Esophagus squamous epithelium (tissue), 4 donors: ENCODE results near the gene GSTM4.

Experiments used
- CTCF ChIP-seq, 6 experiments: fragments of 450-650 bp in 4 of 6; fragments of 200-600 bp in 2 of 6; sonication (generic) in 2 of 6; IDR thresholded peaks; one replicate each; pipeline ENCODE4 v1.5.1; 2016 to 2019; ENCODE audit warnings: antibody characterized with exemption in 6 of 6, mild to moderate bottlenecking in 4 of 6, moderate library complexity in 4 of 6
- POLR2A ChIP-seq, 4 donors: fragments of 450-650 bp; IDR thresholded peaks; one replicate each; pipeline ENCODE4 v1.6.1; 2017; ENCODE audit warnings: antibody characterized with exemption in 4 of 4, mild to moderate bottlenecking in 4 of 4, moderate library complexity in 3 of 4

- TF ChIP-seq CTCF (IDR thresholded peaks at IDR 0.05) (no peak), POLR2A (IDR thresholded peaks at IDR 0.05) (no peak)
Measured at GRCh38 chr1:109705411-109705810, 49.5 kb downstream of the GSTM4 start.
